Stimulated activated CD8-positive, alpha-beta memory T cell treated with anti-CD3 and anti-CD28 coated beads, Interleukin-4, amount 100 ng/mL, for 48 hours (primary cell): ENCODE results near the gene ZNF835.

Experiments
- DNase-seq: peaks from one replicate; pipeline ENCODE4 v3.0.0-alpha.2; 2020

ZNF835 gene

GRCh38 chr19:56661248-56661647 lies 10.3 kb downstream of the ZNF835 start:
- DNase-seq = no peak

GRCh38 chr19:56660381-56661107 lies 11.0 kb downstream of the ZNF835 start:
- no peak for DNase-seq

- DNase-seq = no peak
These were observed 17.4 kb downstream of the ZNF835 start for GRCh38 chr19:56654151-56654550.

GRCh38 chr19:56643460-56643955 lies 28.0 kb downstream of the ZNF835 start:
- no peak for DNase-seq

- DNase-seq = no peak
These were observed 28.7 kb downstream of the ZNF835 start, which contains the start of gene SMIM17 for GRCh38 chr19:56642711-56643459. Gene SMIM17 (plus strand): TSS chr19:56643159. CDS start chr19:56645668, 2,509 bp downstream.

GRCh38 chr19:56639217-56639616 lies 32.3 kb downstream of the ZNF835 start:
- DNase-seq = no peak

GRCh38 chr19:56637976-56638555 lies 33.5 kb downstream of the ZNF835 start:
- DNase-seq = peak; percentile 64

GRCh38 chr19:56633021-56633420 lies 38.5 kb downstream of the ZNF835 start:
- no peak for DNase-seq

- no peak for DNase-seq
These were observed 45.8 kb downstream of the ZNF835 start for GRCh38 chr19:56625708-56626107.

- no peak for DNase-seq
These were observed 48.6 kb downstream of the ZNF835 start for GRCh38 chr19:56623006-56623405.

- no peak for DNase-seq
These were observed 49.2 kb downstream of the ZNF835 start for GRCh38 chr19:56622374-56622773.

- DNase-seq = no peak
These were observed 52.4 kb downstream of the ZNF835 start for GRCh38 chr19:56619121-56619520.

- no peak for DNase-seq
These were observed 54.0 kb downstream of the ZNF835 start for GRCh38 chr19:56617531-56617930.

- DNase-seq = no peak
These were observed 57.9 kb downstream of the ZNF835 start for GRCh38 chr19:56613639-56614038.

- no peak for DNase-seq
These were observed 58.8 kb downstream of the ZNF835 start for GRCh38 chr19:56612737-56613136.
